Stimulated activated CD4-positive, alpha-beta T cell treated with anti-CD3 and anti-CD28 coated beads, Interleukin-1b, Interleukin-23, amount 100 ng/mL, for 48 hours (primary cell): ENCODE measurements around the gene VSTM2B.
"Not testable (repeated sequence)": the region's sequence is repeated elsewhere in the genome, so short reads cannot be mapped to it uniquely, and the experiment has no call there.

ENCODE experiments used
- DNase-seq: peaks from one replicate; pipeline ENCODE4 v3.0.0-alpha.2; 2020

The VSTM2B gene

GRCh38 chr19:29532956-29533355, 7.2 kb downstream of the VSTM2B start:
- DNase-seq: no peak

GRCh38 chr19:29533578-29534544, 8.1 kb downstream of the VSTM2B start:
- DNase-seq: no peak

- no peak for DNase-seq
Observed at GRCh38 chr19:29535214-29535831, 9.5 kb downstream of the VSTM2B start.

GRCh38 chr19:29535984-29536508, 10.3 kb downstream of the VSTM2B start:
- DNase-seq: no peak

- no peak for DNase-seq
Observed at GRCh38 chr19:29537181-29537580, 11.4 kb downstream of the VSTM2B start.

- no peak for DNase-seq
Observed at GRCh38 chr19:29537601-29538000, 11.8 kb downstream of the VSTM2B start.

GRCh38 chr19:29538146-29538545, 12.4 kb downstream of the VSTM2B start:
- no peak for DNase-seq

DNA sequence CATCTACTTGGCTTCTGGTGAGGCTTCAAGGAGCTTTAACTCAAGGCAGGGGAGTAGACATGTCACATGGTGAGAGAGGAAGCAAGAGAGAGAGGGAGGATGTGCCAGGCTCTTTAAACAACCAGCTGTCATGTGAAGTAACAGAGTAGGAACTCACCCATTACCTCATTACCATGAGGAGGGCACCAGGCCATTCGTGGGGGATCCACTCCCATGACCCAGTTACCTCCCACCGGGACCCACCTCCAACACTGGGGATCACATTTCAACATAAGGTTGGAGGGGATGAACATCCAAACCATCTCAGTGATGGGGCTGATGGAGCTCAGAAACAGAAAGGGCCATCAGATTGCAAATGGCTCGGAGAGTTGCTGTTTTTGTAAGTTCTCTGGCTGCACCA, 12.9 kb downstream of the VSTM2B start:
- no peak for DNase-seq

DNA sequence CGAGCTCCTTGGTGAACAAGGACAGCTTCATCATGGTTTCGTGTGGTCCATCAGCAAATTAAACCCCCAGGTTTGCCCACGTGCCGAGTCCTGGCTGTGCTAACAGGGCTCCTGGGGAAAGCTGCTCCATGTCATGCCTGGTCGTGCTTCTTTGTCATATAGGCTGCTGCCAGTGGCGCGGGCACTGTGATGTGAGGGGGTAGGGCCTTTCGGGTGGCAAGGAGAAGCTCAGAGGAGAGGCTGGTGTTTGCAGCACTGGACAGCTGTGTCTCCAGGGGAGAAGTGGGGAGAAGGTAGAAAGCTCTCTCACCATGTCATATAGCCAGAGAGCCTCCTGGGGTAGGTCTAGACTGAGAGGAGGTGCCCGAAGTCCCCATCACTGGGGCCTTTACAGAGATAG, 13.3 kb downstream of the VSTM2B start:
- no peak for DNase-seq

GRCh38 chr19:29539670-29540069, 13.9 kb downstream of the VSTM2B start:
- no peak for DNase-seq

DNA sequence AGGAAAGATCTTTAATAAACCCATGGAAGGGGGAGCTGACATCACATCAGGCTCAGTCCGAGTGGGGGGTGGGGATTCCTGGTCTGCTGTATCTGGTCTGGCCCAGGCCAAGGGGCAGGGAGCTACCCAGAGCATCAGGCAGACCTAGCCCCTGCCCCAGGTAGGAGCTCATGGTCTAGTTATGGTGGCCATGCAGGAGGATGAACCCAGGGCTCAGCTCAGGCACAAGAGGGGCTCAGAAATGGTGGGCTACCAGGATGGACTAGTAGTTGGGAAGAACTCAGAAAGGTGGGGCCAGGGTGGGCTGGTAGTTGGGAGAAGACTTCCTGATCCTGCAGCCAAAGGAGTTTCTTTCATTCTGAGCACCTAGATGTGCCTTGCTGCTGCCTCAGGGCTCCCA, 14.3 kb downstream of the VSTM2B start:
- DNase-seq: no peak

- no peak for DNase-seq
Observed at GRCh38 chr19:29541473-29542253, 15.9 kb downstream of the VSTM2B start.

DNA sequence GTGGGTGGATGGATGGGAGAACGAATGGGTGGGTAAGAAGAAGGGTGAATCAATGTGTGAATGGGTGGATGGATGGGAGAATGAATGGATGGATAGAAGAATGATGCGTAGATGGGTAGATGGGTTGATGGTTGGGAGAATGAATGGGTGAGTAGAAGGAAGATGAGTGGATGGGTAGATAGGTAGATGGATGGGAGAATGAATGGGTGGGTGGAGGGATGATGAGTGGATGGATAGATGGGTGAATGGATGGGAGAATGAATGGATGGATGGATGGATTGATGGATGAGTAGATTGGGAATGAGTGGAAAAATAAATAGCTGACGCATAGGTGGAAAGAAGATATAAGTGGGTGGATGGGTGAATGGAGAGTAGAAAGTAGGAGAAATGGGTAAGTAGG, 16.5 kb downstream of the VSTM2B start:
- no peak for DNase-seq

- no peak for DNase-seq
Observed at GRCh38 chr19:29542776-29543175, 17.0 kb downstream of the VSTM2B start.

DNA sequence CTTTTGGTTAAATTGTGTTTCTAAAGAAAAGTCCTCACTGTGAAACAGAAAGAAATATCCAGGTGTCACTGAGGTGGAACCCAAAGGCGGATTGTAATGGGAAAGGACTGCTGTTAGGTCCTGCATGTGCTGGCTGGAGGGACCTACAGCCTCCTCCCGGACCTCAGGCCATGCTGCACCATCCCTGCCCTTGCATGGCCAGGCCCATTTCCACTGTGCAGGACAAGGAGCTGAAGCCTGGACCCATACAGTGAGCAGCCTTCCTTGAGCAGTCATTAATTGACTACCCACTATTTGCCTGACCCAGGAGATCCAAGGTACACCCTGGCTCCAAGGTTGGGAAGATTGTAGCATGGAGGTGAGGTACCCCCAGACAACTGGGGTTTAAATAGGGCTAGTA, 17.6 kb downstream of the VSTM2B start:
- DNase-seq: no peak

DNA sequence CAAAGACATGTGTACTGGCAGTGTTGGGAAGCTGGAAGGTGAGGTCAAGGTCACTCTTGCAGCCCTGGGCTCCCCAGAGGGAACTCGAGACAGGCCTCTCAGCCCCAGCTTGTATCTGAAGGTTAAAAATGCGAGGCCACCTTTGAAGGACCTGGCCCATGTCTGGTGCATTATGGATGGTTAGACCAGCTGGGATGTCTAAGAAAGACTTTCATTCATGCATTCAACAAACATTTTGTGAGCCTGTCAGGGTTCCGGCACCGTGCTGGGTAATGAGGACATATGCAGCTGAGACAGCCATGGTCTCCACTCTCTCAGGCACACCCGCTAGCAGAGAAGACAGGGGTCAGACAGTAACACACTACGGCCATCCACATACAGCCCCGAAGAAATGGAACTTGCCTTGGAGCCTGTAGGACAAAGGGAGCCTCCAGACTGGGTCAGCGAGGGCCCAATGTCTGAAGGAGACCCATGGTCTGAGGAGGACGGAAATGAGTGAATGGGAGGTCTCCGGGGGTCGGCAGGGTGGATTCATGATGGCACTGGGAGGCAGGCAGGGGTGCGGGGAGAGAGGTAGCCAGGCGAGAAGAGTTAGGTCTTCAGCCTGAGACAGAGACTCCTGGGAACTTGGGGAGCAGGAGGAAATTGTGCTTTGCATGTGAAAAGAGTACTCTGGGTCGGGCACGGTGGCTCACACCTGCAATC, 19.0 kb downstream of the VSTM2B start:
- no peak for DNase-seq

DNA sequence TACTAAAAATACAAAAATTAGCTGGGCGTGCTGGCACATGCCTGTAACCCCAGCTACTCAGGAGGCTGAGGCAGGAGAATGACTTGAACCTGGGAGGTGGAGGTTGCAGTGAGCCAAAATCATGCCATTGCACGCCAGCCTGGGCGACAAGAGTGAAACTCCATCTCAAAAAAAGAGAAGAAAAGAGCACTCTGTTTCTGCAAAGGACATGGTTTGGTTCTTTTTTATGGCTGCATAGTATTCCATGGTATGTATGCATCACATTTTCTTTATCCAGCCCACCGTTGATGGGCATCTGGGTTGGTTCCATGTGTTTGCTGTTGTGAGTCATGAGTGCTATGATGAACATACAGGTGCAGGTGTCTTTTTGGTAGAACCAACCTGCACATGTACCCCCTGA, 19.7 kb downstream of the VSTM2B start:
- DNase-seq: not testable (repeated sequence)

- no peak for DNase-seq
Observed at GRCh38 chr19:29545866-29546582, 20.2 kb downstream of the VSTM2B start.

DNA sequence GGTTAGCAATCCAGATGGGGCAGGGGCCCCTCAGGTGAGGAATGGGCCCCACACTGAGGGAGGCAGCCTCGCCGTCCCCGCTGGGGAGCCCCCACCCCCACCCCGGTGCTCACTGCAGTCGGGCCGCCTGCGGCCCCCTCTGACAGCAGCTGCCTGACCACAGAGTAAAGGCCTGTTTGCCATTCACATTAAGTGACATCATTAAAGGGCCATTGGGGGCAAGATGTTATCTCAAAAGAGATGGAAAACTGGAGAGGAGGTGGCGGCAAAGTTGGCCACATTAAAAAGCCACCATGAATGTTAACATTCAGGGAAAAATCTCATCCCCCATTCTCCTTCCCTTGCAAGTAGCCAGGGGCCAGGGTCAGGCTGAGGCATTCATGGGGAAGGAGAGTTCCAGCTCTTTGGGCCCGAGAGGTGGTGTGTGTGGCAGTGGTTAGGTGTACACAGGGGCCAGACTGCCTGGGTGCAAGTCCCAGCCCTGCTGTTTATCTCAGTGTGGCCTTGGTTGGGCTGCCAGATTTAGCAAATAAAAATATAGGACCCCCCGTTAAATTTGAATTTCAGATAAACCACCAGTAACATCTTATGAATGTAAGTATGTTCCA, 20.9 kb downstream of the VSTM2B start:
- no peak for DNase-seq

- DNase-seq: no peak
Observed at GRCh38 chr19:29547361-29547960, 21.7 kb downstream of the VSTM2B start.

- no peak for DNase-seq
Observed at GRCh38 chr19:29547981-29548380, 22.2 kb downstream of the VSTM2B start.
